H1 (cell line): ENCODE data around the gene SARS2. TPM values are rescaled to one million over a fixed set of nuclear protein-coding genes. Genes with fewer than 3 reads are reported as not detected.

Source experiments
- CTCF ChIA-PET: fragments of 300-600 bp; sonication (Branson Sonifier 250); formaldehyde crosslinking; loops from one replicate; lab custom pipeline; 2021; ENCODE audit not compliant: partially characterized antibody; lab: Charles Lee
- POLR2A ChIA-PET: fragments of 300-600 bp; sonication (Branson Sonifier 250); formaldehyde crosslinking; loops from one replicate; lab custom pipeline; 2021; ENCODE audit warnings: inconsistent platforms; ENCODE audit not compliant: partially characterized antibody; lab: Charles Lee
- DNase-seq, 2 experiments: peaks; one replicate each; pipeline versions ENCODE4 v3.0.0 to v3.0.0-alpha.2; 2010 to 2022; ENCODE audit warnings: low spot score in 2 of 2, low read depth in 1 of 2, mixed read lengths in 1 of 2
- FAIRE-seq: peaks from 2 replicates; lab custom pipeline; 2011; peaks lifted over from hg19 to GRCh38; lab: Jason Lieb, UNC
- H2AFZ ChIP-seq: 2 replicates; pipeline ENCODE4 v1.8.1; 2012; ENCODE audit warnings: low read length, inconsistent platforms
- H2AK5ac ChIP-seq: 2 replicates; pipeline ENCODE4 v1.6.1; 2013; ENCODE audit warnings: low read depth, low read length
- H2BK120ac ChIP-seq: replicated peaks from 2 replicates; pipeline ENCODE3; 2013; ENCODE audit warnings: low read depth, low read length, inconsistent platforms
- H2BK12ac ChIP-seq: 2 replicates; pipeline ENCODE4 v1.6.1; 2013; ENCODE audit warnings: low read depth, low read length
- H2BK15ac ChIP-seq: 2 replicates; pipeline ENCODE4 v1.6.1; 2013; ENCODE audit warnings: low read length
- H2BK20ac ChIP-seq: 2 replicates; pipeline ENCODE4 v1.6.1; 2013; ENCODE audit warnings: low read length
- H2BK5ac ChIP-seq: 2 replicates; pipeline ENCODE4 v1.6.1; 2013; ENCODE audit warnings: low read depth, low read length
- H3K14ac ChIP-seq: 2 replicates; pipeline ENCODE4 v1.6.1; 2013; ENCODE audit warnings: inconsistent platforms; ENCODE audit not compliant: insufficient read length
- H3K18ac ChIP-seq: 2 replicates; pipeline ENCODE4 v1.6.1; 2013; ENCODE audit warnings: low read length; ENCODE audit errors: extremely low read depth
- H3K23ac ChIP-seq: 2 replicates; pipeline ENCODE4 v1.6.1; 2013; ENCODE audit warnings: inconsistent platforms; ENCODE audit not compliant: insufficient read length
- H3K23me2 ChIP-seq: 2 replicates; pipeline ENCODE4 v1.6.1; 2013; ENCODE audit warnings: low read depth, low read length
- H3K27ac ChIP-seq: 2 replicates; pipeline ENCODE4 v1.6.1; 2011; ENCODE audit warnings: low read depth, low read length, inconsistent platforms
- H3K27me3 ChIP-seq, 4 experiments: replicated peaks in 1 of 4; 1 replicate in 1 of 4; 2 replicates in 3 of 4; pipeline versions ENCODE4 v1.6.1 to v1.8.1; 2011 to 2013; ENCODE audit warnings: low read length in 3 of 4, mild to moderate bottlenecking in 3 of 4, inconsistent platforms in 2 of 4, mixed read lengths in 2 of 4, moderate library complexity in 1 of 4; ENCODE audit not compliant: control insufficient read depth in 3 of 4, insufficient read depth in 3 of 4; ENCODE audit errors: extremely low read depth in 1 of 4
- H3K36me3 ChIP-seq, 4 experiments: 2 replicates each; pipeline versions ENCODE4 v1.6.1 to v1.8.1; 2011 to 2013; ENCODE audit warnings: mild to moderate bottlenecking in 4 of 4, low read length in 3 of 4, moderate library complexity in 2 of 4, control low read depth in 1 of 4, inconsistent platforms in 1 of 4; ENCODE audit not compliant: insufficient read depth in 4 of 4, control insufficient read depth in 2 of 4
- H3K4ac ChIP-seq: replicated peaks from 2 replicates; pipeline ENCODE3; 2013; ENCODE audit warnings: low read length, low read depth, mixed read lengths, inconsistent platforms; ENCODE audit not compliant: insufficient read length
- H3K4me1 ChIP-seq, 4 experiments: replicated peaks in 1 of 4; 1 replicate in 1 of 4; 2 replicates in 3 of 4; pipeline versions ENCODE4 v1.6.1 to v1.8.1; 2011 to 2013; ENCODE audit warnings: low read length in 3 of 4, inconsistent platforms in 2 of 4, mixed read lengths in 1 of 4; ENCODE audit not compliant: insufficient read depth in 4 of 4, control insufficient read depth in 3 of 4
- H3K4me2 ChIP-seq, 2 experiments: 2 replicates each; pipeline versions ENCODE4 v1.6.1 to v1.8.1; 2011 to 2013; ENCODE audit warnings: low read depth in 2 of 2, low read length in 2 of 2, control low read depth in 1 of 2, inconsistent platforms in 1 of 2, mild to moderate bottlenecking in 1 of 2; ENCODE audit not compliant: insufficient read depth in 1 of 2
- H3K4me3 ChIP-seq, 4 experiments: fragments of 200-600, 300-600 bp in 1 of 4; sonication (generic), shearing (Covaris generic), sonication (Bioruptor Twin) in 1 of 4; 2 replicates each; pipeline versions ENCODE4 v1.5.1 to v1.8.1; 2011 to 2016; ENCODE audit warnings: low read length in 4 of 4, low read depth in 3 of 4, control low read depth in 2 of 4, inconsistent platforms in 2 of 4, mild to moderate bottlenecking in 2 of 4, mixed read lengths in 1 of 4, moderate library complexity in 1 of 4; ENCODE audit not compliant: insufficient read depth in 2 of 4; ENCODE audit errors: extremely low read depth in 1 of 4
- H3K56ac ChIP-seq: replicated peaks from 2 replicates; pipeline ENCODE3; 2013; ENCODE audit warnings: low read depth, mild to moderate bottlenecking, mixed read lengths, low read length, inconsistent platforms; ENCODE audit not compliant: insufficient read length
- H3K79me1 ChIP-seq: 2 replicates; pipeline ENCODE4 v1.6.1; 2013; ENCODE audit warnings: low read depth, low read length, control low read depth
- H3K79me2 ChIP-seq, 2 experiments: 2 replicates each; pipeline versions ENCODE4 v1.6.1 to v1.8.1; 2012 to 2013; ENCODE audit warnings: low read length in 2 of 2, mild to moderate bottlenecking in 2 of 2, inconsistent platforms in 1 of 2; ENCODE audit not compliant: insufficient read depth in 2 of 2, control insufficient read depth in 1 of 2
- H3K9ac ChIP-seq, 4 experiments: replicated peaks in 1 of 4; 1 replicate in 1 of 4; 2 replicates in 3 of 4; pipeline versions ENCODE4 v1.6.1 to v1.8.1; 2011 to 2013; ENCODE audit warnings: low read depth in 3 of 4, low read length in 3 of 4, control low read depth in 2 of 4, mild to moderate bottlenecking in 2 of 4, moderate library complexity in 2 of 4, inconsistent platforms in 1 of 4; ENCODE audit errors: extremely low read depth in 1 of 4
- H3K9me3 ChIP-seq, 2 experiments: 2 replicates each; pipeline versions ENCODE4 v1.6.1 to v1.8.1; 2012 to 2013; ENCODE audit warnings: mild to moderate bottlenecking in 2 of 2, moderate library complexity in 2 of 2, control low read depth in 1 of 2, inconsistent platforms in 1 of 2, low read depth in 1 of 2, low read length in 1 of 2, mixed read lengths in 1 of 2; ENCODE audit not compliant: insufficient read depth in 2 of 2
- H4K20me1 ChIP-seq, 2 experiments: replicated peaks in 1 of 2; 2 replicates each; pipeline versions ENCODE3 to v1.8.1; 2011 to 2013; ENCODE audit warnings: inconsistent platforms in 2 of 2, low read length in 2 of 2, mild to moderate bottlenecking in 1 of 2; ENCODE audit not compliant: insufficient read depth in 2 of 2, control insufficient read depth in 1 of 2
- H4K5ac ChIP-seq: 2 replicates; pipeline ENCODE4 v1.6.1; 2013; ENCODE audit warnings: low read length, low read depth, mixed read lengths, inconsistent platforms; ENCODE audit not compliant: insufficient read length
- H4K8ac ChIP-seq: 2 replicates; pipeline ENCODE4 v1.8.0; 2013; ENCODE audit warnings: mild to moderate bottlenecking, moderate library complexity, low read length, inconsistent platforms; ENCODE audit not compliant: insufficient read depth; ENCODE audit errors: extremely low read depth
- H4K91ac ChIP-seq: replicated peaks from 2 replicates; pipeline ENCODE3; 2013; ENCODE audit warnings: low read length, mixed read lengths, inconsistent platforms; ENCODE audit not compliant: insufficient read length
- SIN3A ChIP-seq, 2 experiments: IDR thresholded peaks in 1 of 2; conservative IDR thresholded peaks in 1 of 2; 2 replicates each; pipeline ENCODE4 v1.6.1; 2011 to 2012; ENCODE audit warnings: low read length in 2 of 2, improper control_type of control experiment in 1 of 2, low read depth in 1 of 2, mild to moderate bottlenecking in 1 of 2
- YY1 ChIP-seq: IDR thresholded peaks from 2 replicates; pipeline ENCODE4 v1.6.1; 2011; ENCODE audit warnings: low read depth, mild to moderate bottlenecking, low read length
- WGBS, 2 experiments: shearing (Covaris generic) in 1 of 2; methylation state at CpG; one replicate each; pipeline versions ENCODE4 v1.1.6 to v1.1.7; 2013 to 2015; ENCODE audit warnings: low lambda C conversion rate in 2 of 2, mixed read lengths in 2 of 2, inconsistent platforms in 1 of 2, low coverage in 1 of 2, missing lambda C conversion rate in 1 of 2; ENCODE audit not compliant: insufficient replicate concordance in 2 of 2, insufficient coverage in 1 of 2, insufficient read length in 1 of 2; ENCODE audit errors: extremely low coverage in 1 of 2, missing lambda C conversion rate in 1 of 2; 5-methylcytosine and 5-hydroxymethylcytosine counted together
- polyA plus RNA-seq, 7 experiments: library from polyadenylated mRNA; depleted of rRNA in 3 of 7; stranded (reverse) in 5 of 7; unstranded in 2 of 7; fragments of >200 nt in 5 of 7; fragments of 200-250 nt in 2 of 7; gene quantifications; 1 replicate in 5 of 7; 2 replicates in 1 of 7; 4 replicates in 1 of 7; pipeline versions ENCODE4 v1.2.1 to v1.2.3, GENCODE V29; 2011 to 2013; ENCODE audit warnings: missing spikeins in 2 of 7, mixed read lengths in 2 of 7
- total RNA-seq: library from RNA; stranded (reverse); fragmentation: NEBNext Ultra II Directional; extraction: Animal tissue kit (Norgen Biotek cat#: 25700); gene quantifications from 2 replicates; pipeline ENCODE4 v1.2.1, GENCODE V29; 2021

SARS2 gene
- total and polyA plus RNA-seq, 2 of the 8 experiments (the other 6 are each of a cell fraction or from before 2014, with no cell fraction given) = 68.0 to 102 TPM

- no peak overlapping the region for H4K91ac ChIP-seq
- no peak overlapping the region for H3K14ac ChIP-seq
- peaks cover 0 to 6% (median under 1%) of the 10 kb centered on the region in 4 experiments; a peak in 5 of 8 replicates for H3K36me3 ChIP-seq
- no peaks in the 10 kb centered on the region; a peak in 1 of 4 replicates for H3K79me2 ChIP-seq
- H3K4me2 ChIP-seq = no peak overlapping the region
- ChIA-PET CTCF (interaction anchor here (0.5 to 3.6 kb wide), 2 partner anchors 15 to 491 kb away, joined by 5 to 16 read pairs; partner anchors contain the start of genes MRPS12 and SARS2), POLR2A (interaction anchor here (0.7 to 6.7 kb wide), 7 partner anchors 9 to 82 kb away, joined by 3 to 36 read pairs (median 4); partner anchors contain the start of genes MRPS12 and SARS2)
- H3K18ac ChIP-seq = no peak overlapping the region
- H3K56ac ChIP-seq = no peak overlapping the region
- H4K8ac ChIP-seq = no peak overlapping the region; the same call in 1 of the 2 replicates
- no peak overlapping the region for H2BK12ac ChIP-seq
- no peak for FAIRE-seq
- no peak overlapping the region for H3K4me3 ChIP-seq
- H2BK15ac ChIP-seq = no peak overlapping the region
- no peak for DNase-seq
- no peak overlapping the region for H4K5ac ChIP-seq
- peaks cover 0 to 6% of the 10 kb centered on the region in 2 experiments for H4K20me1 ChIP-seq
- H3K27ac ChIP-seq = no peak overlapping the region
- H3K23me2 ChIP-seq = peaks cover 3% of the 10 kb centered on the region; the same call in 1 of the 2 replicates
- 87% methylated on average over 42 of the region's 44 CpGs; no CpG with 5 or more reads in 1 of the 2 experiments for WGBS, 2 experiments
- no peak overlapping the region for H2AFZ ChIP-seq
- no peaks in the 10 kb centered on the region for H3K9me3 ChIP-seq
- no peak overlapping the region for H2AK5ac ChIP-seq
- no peak overlapping the region for H3K9ac ChIP-seq
- H3K27me3 ChIP-seq = no peaks in the 10 kb centered on the region; a peak in 1 of 7 replicates
- H2BK20ac ChIP-seq = no peak overlapping the region
- H2BK120ac ChIP-seq = no peak overlapping the region
- no peak overlapping the region for H2BK5ac ChIP-seq
- H3K4ac ChIP-seq = no peak overlapping the region
- no peaks in the 10 kb centered on the region for H3K79me1 ChIP-seq
- H3K4me1 ChIP-seq = peaks cover 0 to 3% (median 0%) of the 10 kb centered on the region in 4 experiments; a peak in 1 of 7 replicates
- no peak overlapping the region for H3K23ac ChIP-seq
- TF ChIP-seq SIN3A (conservative IDR thresholded peaks at IDR 0.05 in 1 of 2, IDR thresholded peaks at IDR 0.05 in 1 of 2; ENCODE audit: low read depth in 1 of 2, low read length in 2 of 2) = no peak
- no peak for TF ChIP-seq YY1
- TF ChIP-seq, all 59 proteins: peak for 0
Observed at GRCh38 chr19:38915329-38916321, 14.9 kb downstream of the SARS2 start.
